Cardiac muscle cell (in vitro differentiated cells and primary cell): ENCODE results near the gene SPEG. TPM values are rescaled to one million over a fixed set of nuclear protein-coding genes. Genes with fewer than 3 reads are reported as not detected.

Experiments
- DNase-seq, 2 donors: peaks; one replicate each; pipeline versions ENCODE4 v3.0.0 to v3.0.0-alpha.2; 2010 to 2017; ENCODE audit warnings: low read depth in 1 of 2, low spot score in 1 of 2
- H3K27ac ChIP-seq: fragments of 200-600 bp; sonication (generic); 2 replicates; pipeline ENCODE4 v1.5.1; 2016
- H3K27me3 ChIP-seq: fragments of 200-600 bp; sonication (generic); 2 replicates; pipeline ENCODE4 v1.6.0; 2016; ENCODE audit warnings: control low read depth
- H3K36me3 ChIP-seq: fragments of 200-600 bp; sonication (generic); 2 replicates; pipeline ENCODE4 v1.5.1; 2016; ENCODE audit warnings: control low read depth
- H3K4me1 ChIP-seq: fragments of 200-600 bp; sonication (generic); 2 replicates; pipeline ENCODE4 v1.8.1; 2017; ENCODE audit warnings: low read depth, mild to moderate bottlenecking, mixed run types
- H3K4me3 ChIP-seq: fragments of 200-600 bp; sonication (generic); 2 replicates; pipeline ENCODE4 v1.5.1; 2016; ENCODE audit warnings: mild to moderate bottlenecking
- H3K9me3 ChIP-seq: fragments of 200-600 bp; sonication (generic); 2 replicates; pipeline ENCODE4 v1.5.1; 2017; ENCODE audit warnings: low read depth, mild to moderate bottlenecking, control low read depth
- polyA plus RNA-seq: library from polyadenylated mRNA; unstranded; fragments of >200 nt; fragmentation: Nextera tagmentation; extraction: Ambion mirVana; gene quantifications from 2 replicates; pipeline ENCODE4 v1.2.1, GENCODE V29; 2016
- total RNA-seq: library from RNA; depleted of rRNA; stranded (reverse); fragments of >200 nt; gene quantifications from 2 replicates; pipeline ENCODE4 v1.2.3, GENCODE V29; 2016
- TF ChIP-seq, protein P1 (sequence below): IDR thresholded peaks from 2 replicates; pipeline ENCODE4 v1.5.1; 2012; ENCODE audit warnings: low read depth, mild to moderate bottlenecking, low read length

SPEG gene
- total and polyA plus RNA-seq, 2 experiments from 2014 or later: 188 to 292 TPM

GRCh38 chr2:219533930-219534661 lies 99.5 kb downstream of the SPEG start:
- peaks cover 2% of the 10 kb centered on the region for H3K36me3 ChIP-seq
- TF ChIP-seq, protein P1, sequence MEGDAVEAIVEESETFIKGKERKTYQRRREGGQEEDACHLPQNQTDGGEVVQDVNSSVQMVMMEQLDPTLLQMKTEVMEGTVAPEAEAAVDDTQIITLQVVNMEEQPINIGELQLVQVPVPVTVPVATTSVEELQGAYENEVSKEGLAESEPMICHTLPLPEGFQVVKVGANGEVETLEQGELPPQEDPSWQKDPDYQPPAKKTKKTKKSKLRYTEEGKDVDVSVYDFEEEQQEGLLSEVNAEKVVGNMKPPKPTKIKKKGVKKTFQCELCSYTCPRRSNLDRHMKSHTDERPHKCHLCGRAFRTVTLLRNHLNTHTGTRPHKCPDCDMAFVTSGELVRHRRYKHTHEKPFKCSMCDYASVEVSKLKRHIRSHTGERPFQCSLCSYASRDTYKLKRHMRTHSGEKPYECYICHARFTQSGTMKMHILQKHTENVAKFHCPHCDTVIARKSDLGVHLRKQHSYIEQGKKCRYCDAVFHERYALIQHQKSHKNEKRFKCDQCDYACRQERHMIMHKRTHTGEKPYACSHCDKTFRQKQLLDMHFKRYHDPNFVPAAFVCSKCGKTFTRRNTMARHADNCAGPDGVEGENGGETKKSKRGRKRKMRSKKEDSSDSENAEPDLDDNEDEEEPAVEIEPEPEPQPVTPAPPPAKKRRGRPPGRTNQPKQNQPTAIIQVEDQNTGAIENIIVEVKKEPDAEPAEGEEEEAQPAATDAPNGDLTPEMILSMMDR: no peak
- H3K27me3 ChIP-seq: no peaks in the 10 kb centered on the region
- H3K4me1 ChIP-seq: peaks cover 3% of the 10 kb centered on the region
- H3K27ac ChIP-seq: no peak overlapping the region
- no peaks in the 10 kb centered on the region for H3K9me3 ChIP-seq
- no peak for DNase-seq
- no peak overlapping the region for H3K4me3 ChIP-seq

DNA sequence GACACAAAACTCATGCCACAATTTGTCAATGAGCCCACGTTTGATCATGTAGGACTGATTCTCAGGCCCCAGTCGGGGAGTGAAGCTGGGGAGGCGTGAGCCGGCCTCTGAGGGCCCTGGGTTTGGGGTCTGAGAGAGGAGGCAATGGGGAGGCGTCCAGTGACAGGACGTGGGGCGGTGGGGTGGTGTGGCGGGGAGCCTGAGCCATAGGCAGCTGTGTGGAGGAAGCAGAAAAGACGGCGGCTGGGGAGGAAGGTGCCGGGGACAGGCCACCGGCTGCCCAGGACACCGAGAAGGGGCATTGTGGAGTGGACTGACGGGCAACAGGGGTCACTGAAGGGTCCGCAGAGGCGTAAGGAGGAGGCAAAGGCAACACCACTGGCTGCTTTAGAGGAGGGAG lies 101.8 kb downstream of the SPEG start:
- TF ChIP-seq, protein P1: no peak
- H3K9me3 ChIP-seq: no peaks in the 10 kb centered on the region
- H3K27ac ChIP-seq: no peak overlapping the region
- H3K36me3 ChIP-seq: peaks cover 10% of the 10 kb centered on the region
- H3K4me3 ChIP-seq: no peak overlapping the region
- no peaks in the 10 kb centered on the region for H3K27me3 ChIP-seq
- no peaks in the 10 kb centered on the region for H3K4me1 ChIP-seq
- no peak for DNase-seq

DNA sequence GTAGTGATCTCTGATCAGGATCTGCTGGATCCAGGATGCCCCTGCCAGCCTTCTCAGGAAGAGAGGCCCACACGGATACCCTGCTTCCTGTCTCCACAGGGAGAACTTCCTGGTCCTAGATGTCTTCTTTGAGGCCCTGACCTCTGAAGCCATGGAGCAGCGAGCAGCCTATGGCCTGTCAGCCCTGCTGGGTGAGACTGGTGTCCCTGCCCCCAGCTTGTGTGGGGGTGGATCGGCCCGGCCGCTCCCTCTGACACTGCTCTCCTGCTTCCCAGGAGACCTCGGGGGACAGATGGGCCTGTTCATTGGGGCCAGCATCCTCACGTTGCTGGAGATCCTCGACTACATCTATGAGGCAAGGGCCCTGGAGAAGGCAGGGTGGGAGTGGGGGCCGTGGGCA lies 102.3 kb downstream of the SPEG start:
- H3K27me3 ChIP-seq: no peaks in the 10 kb centered on the region
- no peaks in the 10 kb centered on the region for H3K9me3 ChIP-seq
- no peak for DNase-seq
- H3K27ac ChIP-seq: no peak overlapping the region
- peaks cover 10% of the 10 kb centered on the region for H3K36me3 ChIP-seq
- no peak overlapping the region for H3K4me3 ChIP-seq
- TF ChIP-seq, protein P1: no peak
- peaks cover 1% of the 10 kb centered on the region for H3K4me1 ChIP-seq

- Histone ChIP-seq H3K4me1 (peaks cover 5% of the 10 kb centered on the region), H3K27me3 (no peaks in the 10 kb centered on the region), H3K9me3 (no peaks in the 10 kb centered on the region), H3K27ac (no peak overlapping the region), H3K36me3 (peaks cover 10% of the 10 kb centered on the region), H3K4me3 (no peak overlapping the region)
- TF ChIP-seq, protein P1: peak; percentile 5
- DNase-seq: no peak
Measured at GRCh38 chr2:219537657-219538488, 103.2 kb downstream of the SPEG start.

- no peaks in the 10 kb centered on the region for H3K9me3 ChIP-seq
- H3K36me3 ChIP-seq: peaks cover 10% of the 10 kb centered on the region
- DNase-seq: no peak
- H3K4me1 ChIP-seq: peaks cover 5% of the 10 kb centered on the region
- H3K4me3 ChIP-seq: no peak overlapping the region
- H3K27me3 ChIP-seq: no peaks in the 10 kb centered on the region
- H3K27ac ChIP-seq: no peak overlapping the region
- TF ChIP-seq, protein P1: no peak
Measured at GRCh38 chr2:219538504-219538951, 103.9 kb downstream of the SPEG start.
